GM21447 (cell line): ENCODE data around the gene TRAF3.
"Not testable (repeated sequence)": the region's sequence is repeated elsewhere in the genome, so short reads cannot be mapped to it uniquely, and the experiment has no call there.

Experiments
- ATAC-seq: cut with Tn5 transposase; IDR thresholded peaks from one replicate; pipeline ENCODE4 v1.9.1; 2021; ENCODE audit not compliant: unreplicated experiment

TRAF3 gene

DNA sequence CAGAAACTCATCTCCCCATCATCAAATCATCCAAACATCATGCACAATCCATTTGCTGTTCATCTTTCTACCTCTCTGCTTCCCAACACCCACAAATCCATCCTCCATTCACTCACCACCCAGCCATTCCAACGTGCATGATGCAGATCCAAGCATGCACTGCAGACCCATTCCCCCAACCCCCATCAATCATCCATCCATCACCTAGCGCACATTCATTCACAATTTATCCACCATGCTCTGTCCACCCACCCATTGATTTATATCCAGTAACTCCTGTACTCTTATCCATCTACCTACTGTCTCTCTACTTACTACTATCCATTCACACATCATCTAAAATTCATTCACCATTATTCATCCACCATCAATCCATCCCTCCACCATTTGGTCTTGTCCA, 141.2 kb downstream of the TRAF3 start:
- ATAC-seq, result no peak

DNA sequence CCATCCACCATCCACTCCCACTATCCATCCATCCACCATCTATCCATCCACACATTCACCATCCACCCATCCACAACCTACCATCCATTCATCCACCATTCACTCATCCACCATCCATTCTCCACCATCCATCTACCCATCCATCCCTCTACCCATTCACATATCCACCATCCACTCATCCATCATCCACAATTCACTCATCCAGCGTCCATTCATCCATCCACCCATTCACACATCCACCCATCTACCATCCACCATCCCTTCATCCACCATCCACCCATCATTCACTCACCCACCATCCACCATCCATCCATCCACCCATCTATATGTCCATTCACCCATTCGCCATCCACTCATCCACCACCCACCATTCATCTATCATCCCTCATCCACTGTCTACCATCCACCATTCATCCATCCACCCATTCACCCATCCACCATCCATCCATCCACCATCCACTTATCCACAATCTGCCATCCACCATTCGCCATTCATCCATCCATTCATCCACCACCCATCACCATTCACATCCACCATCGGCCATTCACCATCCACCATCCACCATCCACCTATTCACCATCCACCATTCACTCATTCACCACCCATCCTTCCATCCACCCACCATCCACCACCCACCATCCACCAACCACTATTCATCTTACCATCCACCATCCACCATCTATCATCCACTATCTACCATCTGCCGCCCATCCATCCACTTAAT, 143.2 kb downstream of the TRAF3 start:
- ATAC-seq, result no peak

DNA sequence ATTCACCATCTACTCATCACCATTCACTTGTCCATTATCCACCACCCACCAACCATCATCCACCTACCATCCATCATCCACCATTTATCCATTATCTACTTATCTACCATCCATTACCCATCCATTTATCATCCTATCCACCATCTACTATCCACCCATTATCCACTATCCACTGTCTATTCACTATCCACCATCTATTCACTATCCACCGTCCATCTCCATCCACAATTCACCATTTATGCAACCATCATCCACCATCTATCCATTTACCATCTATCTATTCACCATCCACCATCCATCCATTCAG, 143.7 kb downstream of the TRAF3 start:
- ATAC-seq, result no peak

- no peak for ATAC-seq
Measured at GRCh38 chr14:102922490-102923200, 145.4 kb downstream of the TRAF3 start, which contains the start of gene AMN. Gene AMN (plus strand): TSS chr14:102922663. CDS start chr14:102922689, 26 bp downstream.

- no peak for ATAC-seq
Measured at GRCh38 chr14:102923201-102923924, 146.1 kb downstream of the TRAF3 start.

GRCh38 chr14:102923925-102924486, 146.8 kb downstream of the TRAF3 start:
- ATAC-seq, result no peak

DNA sequence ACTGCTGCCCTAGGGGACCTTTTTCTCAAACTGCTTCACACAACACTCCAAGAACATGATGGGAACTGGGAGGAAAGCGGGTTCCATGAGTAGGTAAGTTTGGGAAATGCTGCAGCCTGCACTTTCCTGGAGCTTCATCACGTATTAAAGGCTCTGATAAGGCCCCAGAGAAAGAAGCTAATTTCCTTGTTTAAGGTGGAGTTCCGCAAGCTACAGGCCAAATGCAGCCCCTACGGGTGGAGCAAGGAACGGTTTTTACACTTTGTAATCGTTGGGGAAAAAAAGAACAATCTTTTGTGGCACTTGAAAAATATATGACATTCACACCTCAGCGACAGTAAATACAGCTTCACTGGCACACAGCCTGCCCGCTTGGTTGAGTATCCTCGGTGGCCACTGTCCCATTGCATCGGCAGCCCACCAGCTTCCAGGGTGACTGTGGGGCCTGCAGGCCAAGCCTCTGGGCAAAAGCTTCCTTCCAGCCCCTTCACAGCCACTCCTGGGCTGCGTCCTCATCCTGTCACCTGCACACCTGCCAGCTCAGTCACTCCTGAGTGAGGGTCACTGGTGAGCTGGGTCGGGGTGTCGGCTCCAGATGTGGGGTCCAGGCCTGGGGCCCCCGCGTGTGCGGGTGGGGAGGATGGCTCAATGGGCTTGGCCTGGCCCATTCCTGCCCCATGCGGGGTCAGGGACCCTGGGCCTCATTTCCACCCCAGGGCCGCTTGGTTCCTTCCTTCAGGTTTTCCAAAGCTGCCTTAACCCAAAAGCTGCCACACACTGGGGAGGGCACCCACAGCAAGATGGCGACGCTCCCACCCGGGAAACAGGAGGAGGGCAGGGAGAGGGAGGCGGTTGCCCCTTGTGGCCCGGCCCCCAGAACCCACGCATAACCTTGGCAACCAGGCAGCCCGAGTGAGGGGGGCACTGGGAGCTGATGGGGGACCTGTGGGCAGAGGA, 147.7 kb downstream of the TRAF3 start:
- no peak for ATAC-seq

DNA sequence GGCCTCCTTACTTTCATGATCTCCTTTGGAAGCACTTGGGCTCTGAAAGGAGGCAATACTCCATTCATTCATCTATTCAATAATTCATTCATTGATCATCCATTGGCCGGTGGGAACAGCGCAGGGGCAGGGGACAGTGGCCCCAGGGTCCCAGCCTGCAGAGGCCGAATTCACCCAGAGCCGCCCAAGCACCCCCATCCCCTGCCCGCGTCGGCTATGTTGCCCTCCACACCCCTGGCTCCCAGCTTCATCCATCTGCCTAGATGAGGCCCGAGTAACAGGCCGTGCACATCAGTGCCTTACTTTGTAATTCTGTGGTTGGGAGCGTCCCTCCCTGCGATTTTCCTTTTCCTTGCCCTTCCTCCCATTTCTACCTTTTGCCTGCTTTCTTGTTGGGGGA, 148.4 kb downstream of the TRAF3 start:
- ATAC-seq, result no peak

DNA sequence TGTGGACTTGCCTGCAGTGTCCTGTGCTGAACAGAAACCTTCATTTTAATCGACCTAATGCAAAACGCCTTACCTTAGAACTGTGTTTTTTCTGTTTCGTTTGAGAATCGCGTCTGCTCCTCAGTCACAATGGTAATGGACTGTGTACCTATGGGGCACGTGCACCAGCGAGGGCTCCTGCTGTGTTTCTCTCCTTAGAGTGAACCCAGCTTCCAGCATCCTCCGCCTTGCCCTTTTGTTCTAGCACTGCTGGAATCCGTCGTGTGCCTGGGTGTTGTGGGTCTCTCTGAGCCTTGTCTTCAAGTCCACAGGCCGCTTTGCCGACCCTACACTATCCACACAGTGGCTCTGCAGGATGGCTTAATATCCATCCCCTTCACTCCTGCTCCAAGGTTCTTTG, 148.9 kb downstream of the TRAF3 start:
- no peak for ATAC-seq

GRCh38 chr14:102926840-102927239, 149.6 kb downstream of the TRAF3 start:
- not testable (repeated sequence) for ATAC-seq

DNA sequence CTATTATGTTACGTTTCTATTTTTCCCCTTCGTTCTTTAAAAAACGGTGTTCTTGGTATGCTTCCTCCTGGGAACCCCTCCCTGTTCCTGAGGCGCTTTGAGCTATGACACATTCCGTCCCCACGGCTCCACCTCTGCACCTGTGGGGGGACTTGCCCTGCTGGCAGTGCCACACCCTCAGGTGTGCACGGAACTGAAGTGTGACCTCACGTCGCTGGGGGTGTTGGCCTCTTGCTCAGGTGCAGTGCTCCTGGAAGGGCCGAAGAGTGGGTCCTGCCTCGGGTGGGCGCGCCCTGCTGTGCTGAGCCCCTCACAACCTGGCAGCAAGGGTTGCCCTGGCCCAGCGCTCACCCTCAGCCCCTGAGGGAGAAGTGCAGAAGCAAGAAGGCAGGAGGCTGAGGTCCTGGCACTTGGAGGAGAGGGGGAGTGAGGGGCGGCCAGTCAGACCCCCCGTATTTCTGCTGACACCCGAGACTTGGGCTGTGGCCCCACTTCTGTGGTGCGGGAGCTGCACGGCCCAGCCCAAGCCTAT, 150.2 kb downstream of the TRAF3 start:
- ATAC-seq, result no peak

DNA sequence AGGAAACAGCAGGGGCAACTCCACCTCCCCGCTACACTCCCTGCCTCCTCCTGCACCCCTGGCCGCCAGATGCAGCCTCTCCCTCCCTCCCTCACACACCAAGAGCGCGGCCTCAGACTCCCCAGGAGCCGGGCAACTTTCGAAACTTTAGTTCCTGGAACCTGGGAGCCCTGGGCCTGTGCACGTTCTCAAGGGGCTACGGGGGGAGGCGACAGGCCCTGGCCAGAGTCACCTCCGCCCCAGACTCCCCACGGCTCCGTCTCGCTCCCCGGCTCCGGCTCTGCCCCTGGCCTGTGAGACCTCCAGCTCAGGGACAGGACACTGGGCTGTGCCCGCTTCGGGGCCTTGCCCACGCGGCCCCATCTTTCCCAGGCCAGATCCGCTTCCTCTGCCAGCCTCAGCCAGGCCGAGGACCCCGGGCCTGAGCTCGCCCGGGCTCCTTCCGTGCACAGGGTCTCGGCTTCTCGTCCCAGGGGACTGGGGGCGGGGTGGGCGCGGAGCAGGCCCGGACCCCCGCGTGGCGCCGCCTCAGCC, 150.7 kb downstream of the TRAF3 start:
- ATAC-seq, result no peak

DNA sequence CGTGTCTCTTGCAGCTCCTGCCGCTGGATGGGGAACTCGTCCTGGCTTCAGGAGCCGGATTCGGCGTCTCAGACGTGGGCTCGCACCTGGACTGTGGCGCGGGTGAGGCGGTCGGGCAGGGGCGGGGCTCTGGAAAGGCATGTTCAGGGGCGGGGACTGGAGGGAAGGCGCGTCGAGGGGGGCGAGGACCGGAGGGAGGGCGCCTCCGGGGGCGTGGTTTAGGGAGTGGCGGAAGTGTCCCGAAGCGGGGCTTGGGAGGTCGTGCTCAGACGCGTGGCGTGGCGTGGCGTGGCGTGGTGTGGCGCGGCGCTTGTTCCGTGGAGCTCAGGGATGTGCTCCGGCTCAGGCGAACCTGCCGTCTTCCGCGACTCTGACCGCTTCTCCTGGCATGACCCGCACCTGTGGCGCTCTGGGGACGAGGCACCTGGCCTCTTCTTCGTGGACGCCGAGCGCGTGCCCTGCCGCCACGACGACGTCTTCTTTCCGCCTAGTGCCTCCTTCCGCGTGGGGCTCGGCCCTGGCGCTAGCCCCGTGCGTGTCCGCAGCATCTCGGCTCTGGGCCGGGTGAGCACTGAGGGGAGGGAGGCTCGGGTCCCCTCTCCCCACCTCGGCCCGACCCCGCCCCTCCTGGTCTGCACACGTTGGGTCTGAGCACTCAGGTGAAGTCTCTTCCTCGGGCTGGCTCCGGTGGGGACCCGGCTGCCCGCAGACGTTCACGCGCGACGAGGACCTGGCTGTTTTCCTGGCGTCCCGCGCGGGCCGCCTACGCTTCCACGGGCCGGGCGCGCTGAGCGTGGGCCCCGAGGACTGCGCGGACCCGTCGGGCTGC, 151.4 kb downstream of the TRAF3 start:
- no peak for ATAC-seq

DNA sequence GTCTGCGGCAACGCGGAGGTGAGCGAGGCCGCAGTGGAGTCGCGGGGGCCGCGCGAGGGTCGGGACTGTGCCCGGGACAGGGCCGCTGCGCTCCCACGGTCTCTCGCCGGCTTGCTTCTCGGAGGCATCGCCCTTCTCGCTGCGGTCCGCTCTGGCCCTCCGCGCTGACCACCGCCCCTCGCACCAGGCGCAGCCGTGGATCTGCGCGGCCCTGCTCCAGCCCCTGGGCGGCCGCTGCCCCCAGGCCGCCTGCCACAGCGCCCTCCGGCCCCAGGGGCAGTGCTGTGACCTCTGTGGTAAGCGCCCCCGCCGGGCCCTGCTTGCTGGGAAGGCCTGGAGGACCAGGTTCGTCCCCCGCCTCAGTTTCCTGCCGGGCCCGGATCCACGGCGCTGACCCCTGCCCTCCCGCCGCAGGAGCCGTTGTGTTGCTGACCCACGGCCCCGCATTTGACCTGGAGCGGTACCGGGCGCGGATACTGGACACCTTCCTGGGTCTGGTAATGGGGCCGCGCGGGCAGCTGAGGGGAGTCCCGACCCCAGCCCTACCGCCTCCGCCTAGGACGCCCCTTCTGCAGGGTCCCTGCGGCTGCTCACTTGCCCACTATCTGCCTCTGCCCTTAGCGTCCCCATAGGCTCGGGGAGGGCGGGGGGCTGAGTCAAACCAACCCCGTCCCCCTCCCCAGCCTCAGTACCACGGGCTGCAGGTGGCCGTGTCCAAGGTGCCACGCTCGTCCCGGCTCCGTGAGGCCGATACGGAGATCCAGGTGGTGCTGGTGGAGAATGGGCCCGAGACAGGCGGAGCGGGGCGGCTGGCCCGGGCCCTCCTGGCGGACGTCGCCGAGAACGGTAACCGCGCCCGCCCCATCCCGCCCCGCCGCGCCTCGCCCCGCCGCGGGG, 152.2 kb downstream of the TRAF3 start:
- no peak for ATAC-seq

- ATAC-seq, result no peak
Measured at GRCh38 chr14:102930138-102930752, 153.0 kb downstream of the TRAF3 start.

DNA sequence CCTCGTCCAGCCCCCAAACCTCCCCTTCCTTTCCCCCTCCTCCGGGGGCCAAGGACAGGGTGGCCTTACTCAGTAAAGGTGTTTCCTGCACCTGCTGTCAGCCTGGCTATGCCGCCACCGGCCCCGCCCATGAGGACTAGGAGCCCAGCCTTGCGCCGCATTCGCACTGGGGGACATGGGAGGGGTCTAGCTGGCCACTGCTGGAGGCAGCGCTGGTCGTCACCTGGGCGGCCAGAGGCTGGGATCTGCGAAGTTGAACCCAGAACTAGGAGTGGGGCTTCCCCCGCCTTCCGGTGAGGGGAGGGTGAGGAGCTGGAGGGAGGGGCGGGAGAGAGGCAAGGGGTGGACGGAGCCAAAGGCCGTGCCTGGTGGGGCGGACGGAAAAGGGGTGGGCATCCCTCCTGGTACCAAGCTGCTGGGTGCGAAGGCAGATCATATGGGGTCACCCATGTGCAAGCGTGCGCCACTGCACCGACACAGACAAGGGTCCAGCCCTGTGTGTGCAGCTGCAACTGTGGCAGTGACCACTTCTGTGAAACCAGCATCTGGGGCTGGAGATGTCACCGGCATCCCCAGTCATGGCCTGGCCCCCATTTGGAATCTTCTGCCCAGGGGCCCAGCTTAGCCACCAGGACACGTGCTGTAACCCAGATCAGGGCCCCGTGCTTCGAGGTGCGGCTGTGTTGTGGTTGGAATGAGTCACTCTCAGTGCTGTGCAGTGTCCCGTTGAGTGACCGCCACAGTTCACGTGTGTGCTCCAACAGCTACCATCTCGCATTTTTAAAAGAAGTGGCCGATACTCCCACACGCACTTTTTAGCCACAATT, 153.7 kb downstream of the TRAF3 start:
- ATAC-seq, result no peak
